NCI-H2107 treated with DMSO at 0.1 percent for 48 hours (cell line): ENCODE results near the gene KLHL22.
A peak's percentile ranks its signal among the peaks of the same experiment; 100 is the strongest.
"Not testable (repeated sequence)": the region's sequence is repeated elsewhere in the genome, so short reads cannot be mapped to it uniquely, and the experiment has no call there.

Experiments used
- DNase-seq: peaks from one replicate; lab custom pipeline; 2025; ENCODE audit not compliant: unreplicated experiment; lab: John Stamatoyannopoulos, UW

KLHL22 gene

GRCh38 chr22:20402960-20403778 is 92.4 kb downstream of the KLHL22 start:
- no peak for DNase-seq

- no peak for DNase-seq
Observed at GRCh38 chr22:20401376-20402014, 94.1 kb downstream of the KLHL22 start.

GRCh38 chr22:20400606-20401375 is 94.8 kb downstream of the KLHL22 start:
- no peak for DNase-seq

GRCh38 chr22:20399866-20400605 is 95.6 kb downstream of the KLHL22 start:
- no peak for DNase-seq

- no peak for DNase-seq
Observed at GRCh38 chr22:20398420-20398819, 97.2 kb downstream of the KLHL22 start.

- no peak for DNase-seq
Observed at GRCh38 chr22:20397498-20397897, 98.1 kb downstream of the KLHL22 start.

GRCh38 chr22:20396639-20397038 is 99.0 kb downstream of the KLHL22 start:
- no peak for DNase-seq

GRCh38 chr22:20395907-20396287 is 99.7 kb downstream of the KLHL22 start:
- no peak for DNase-seq

- no peak for DNase-seq
Observed at GRCh38 chr22:20395181-20395906, 100.3 kb downstream of the KLHL22 start.

- DNase-seq, result peak; percentile 67
Observed at GRCh38 chr22:20393705-20394476, 101.7 kb downstream of the KLHL22 start, which contains the start of gene ZNF74. Gene ZNF74, plus strand, starts transcription at chr22:20394151. Its CDS starts 478 bp downstream, at chr22:20394629.

- no peak for DNase-seq
Observed at GRCh38 chr22:20392983-20393704, 102.5 kb downstream of the KLHL22 start.

- not testable (repeated sequence) for DNase-seq
Observed at GRCh38 chr22:20392365-20392881, 103.2 kb downstream of the KLHL22 start.
